GM12864 (cell line): ENCODE data around the gene ZNF839.

Source experiments
- DNase-seq: peaks from one replicate; pipeline ENCODE4 v3.0.0-alpha.2; 2011; ENCODE audit warnings: low read depth
- H3K4me3 ChIP-seq: 2 replicates; pipeline ENCODE4 v1.5.1; 2011; ENCODE audit warnings: mild to moderate bottlenecking, low read depth, low read length, control low read depth
- CTCF ChIP-seq: IDR thresholded peaks from 2 replicates; pipeline ENCODE4 v1.5.1; 2011; ENCODE audit warnings: low read depth, mild to moderate bottlenecking, moderate library complexity, low read length, control low read depth, inconsistent platforms; ENCODE audit errors: missing control alignments

The ZNF839 gene

GRCh38 chr14:102353126-102353619 lies 33.6 kb downstream of the ZNF839 start:
- no peak for TF ChIP-seq CTCF
- no peak overlapping the region for H3K4me3 ChIP-seq
- no peak for DNase-seq

- no peak overlapping the region for H3K4me3 ChIP-seq
- TF ChIP-seq CTCF, result no peak
- no peak for DNase-seq
Measured at GRCh38 chr14:102356280-102356679, 36.7 kb downstream of the ZNF839 start.

GRCh38 chr14:102359341-102359740 lies 39.8 kb downstream of the ZNF839 start:
- TF ChIP-seq CTCF, result no peak
- H3K4me3 ChIP-seq, result no peak overlapping the region
- DNase-seq, result no peak

- H3K4me3 ChIP-seq, result no peak overlapping the region
- no peak for DNase-seq
- TF ChIP-seq CTCF, result no peak
Measured at GRCh38 chr14:102360388-102360787, 40.8 kb downstream of the ZNF839 start.

GRCh38 chr14:102362084-102362483 lies 42.5 kb downstream of the ZNF839 start:
- H3K4me3 ChIP-seq, result peak overlapping the region; percentile 96
- DNase-seq, result no peak
- no peak for TF ChIP-seq CTCF

GRCh38 chr14:102362545-102363181 lies 43.1 kb downstream of the ZNF839 start, which contains the start of the genes CINP and TECPR2:
Gene CINP, minus strand, starts transcription at chr14:102362890. Its CDS starts 39 bp downstream, at chr14:102362851.
Gene TECPR2, plus strand, starts transcription at chr14:102362941. Its CDS starts 13,781 bp downstream, at chr14:102376722.
- H3K4me3 ChIP-seq, result peak within 1 kb of the TSS; percentile 96
- TF ChIP-seq CTCF, result no peak
- peak; percentile 83 for DNase-seq
